WERI-Rb-1 (cell line): ENCODE results near the gene IRF9.
A peak's percentile ranks its signal among the peaks of the same experiment; 100 is the strongest.

Experiments used
- DNase-seq: peaks from one replicate; pipeline ENCODE4 v3.0.0-alpha.2; 2020
- H3K27ac ChIP-seq: fragments of 250-450 bp; sonication (Bioruptor Pico); 2 replicates; pipeline ENCODE4 v1.5.1; 2020; ENCODE audit warnings: mild to moderate bottlenecking, moderate library complexity
- H3K27me3 ChIP-seq: fragments of 250-450 bp; sonication (Bioruptor Pico); 2 replicates; pipeline ENCODE4 v1.5.1; 2021; ENCODE audit warnings: mild to moderate bottlenecking, low read depth, moderate library complexity; ENCODE audit not compliant: insufficient read depth, severe bottlenecking
- H3K36me3 ChIP-seq: fragments of 250-450 bp; sonication (Bioruptor Pico); 2 replicates; pipeline ENCODE4 v1.5.1; 2020; ENCODE audit warnings: mild to moderate bottlenecking, moderate library complexity
- H3K4me3 ChIP-seq: 2 replicates; pipeline ENCODE4 v1.5.1; 2011; ENCODE audit warnings: low read depth, mild to moderate bottlenecking, control low read depth, low read length
- H3K9me3 ChIP-seq: fragments of 250-450 bp; sonication (Bioruptor Pico); 2 replicates; pipeline ENCODE4 v1.5.1; 2021; ENCODE audit warnings: mild to moderate bottlenecking, moderate library complexity; ENCODE audit not compliant: severe bottlenecking
- CTCF ChIP-seq: IDR thresholded peaks from 2 replicates; pipeline ENCODE4 v1.5.1; 2011; ENCODE audit warnings: low read depth, mild to moderate bottlenecking, control low read depth, inconsistent platforms, low read length

Gene IRF9

GRCh38 chr14:24206260-24207103 is 45.4 kb downstream of the IRF9 start:
- peaks cover 8% of the 10 kb centered on the region for H3K9me3 ChIP-seq
- no peaks in the 10 kb centered on the region for H3K27me3 ChIP-seq
- DNase-seq = no peak
- TF ChIP-seq CTCF = no peak
- peaks cover 61% of the 10 kb centered on the region for H3K36me3 ChIP-seq
- H3K27ac ChIP-seq = no peak overlapping the region
- no peak overlapping the region for H3K4me3 ChIP-seq

DNA sequence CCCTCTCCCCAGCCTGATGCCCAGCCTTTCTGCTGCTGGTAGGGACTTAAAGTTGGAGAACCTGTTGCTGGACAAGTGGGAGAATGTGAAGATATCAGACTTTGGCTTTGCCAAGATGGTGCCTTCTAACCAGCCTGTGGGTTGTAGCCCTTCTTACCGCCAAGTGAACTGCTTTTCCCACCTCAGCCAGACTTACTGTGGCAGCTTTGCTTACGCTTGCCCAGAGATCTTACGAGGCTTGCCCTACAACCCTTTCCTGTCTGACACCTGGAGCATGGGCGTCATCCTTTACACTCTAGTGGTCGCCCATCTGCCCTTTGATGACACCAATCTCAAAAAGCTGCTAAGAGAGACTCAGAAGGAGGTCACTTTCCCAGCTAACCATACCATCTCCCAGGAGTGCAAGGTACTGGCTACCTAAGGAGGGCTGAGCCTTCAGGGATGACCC is 46.1 kb downstream of the IRF9 start:
- Histone ChIP-seq H3K9me3 (peaks cover 4% of the 10 kb centered on the region), H3K27me3 (no peaks in the 10 kb centered on the region), H3K36me3 (peaks cover 57% of the 10 kb centered on the region), H3K27ac (no peak overlapping the region), H3K4me3 (no peak overlapping the region)
- DNase-seq = no peak
- TF ChIP-seq CTCF = no peak

GRCh38 chr14:24207625-24208024 is 46.6 kb downstream of the IRF9 start:
- no peak for TF ChIP-seq CTCF
- Histone ChIP-seq H3K9me3 (peaks cover 2% of the 10 kb centered on the region), H3K36me3 (peaks cover 57% of the 10 kb centered on the region), H3K4me3 (no peak overlapping the region), H3K27me3 (no peaks in the 10 kb centered on the region), H3K27ac (no peak overlapping the region)
- DNase-seq = no peak

GRCh38 chr14:24211311-24211710 is 50.2 kb downstream of the IRF9 start:
- no peak for TF ChIP-seq CTCF
- no peak for DNase-seq
- no peak overlapping the region for H3K27ac ChIP-seq
- peaks cover 38% of the 10 kb centered on the region for H3K36me3 ChIP-seq
- H3K9me3 ChIP-seq = no peaks in the 10 kb centered on the region
- H3K4me3 ChIP-seq = no peak overlapping the region
- H3K27me3 ChIP-seq = no peaks in the 10 kb centered on the region

DNA sequence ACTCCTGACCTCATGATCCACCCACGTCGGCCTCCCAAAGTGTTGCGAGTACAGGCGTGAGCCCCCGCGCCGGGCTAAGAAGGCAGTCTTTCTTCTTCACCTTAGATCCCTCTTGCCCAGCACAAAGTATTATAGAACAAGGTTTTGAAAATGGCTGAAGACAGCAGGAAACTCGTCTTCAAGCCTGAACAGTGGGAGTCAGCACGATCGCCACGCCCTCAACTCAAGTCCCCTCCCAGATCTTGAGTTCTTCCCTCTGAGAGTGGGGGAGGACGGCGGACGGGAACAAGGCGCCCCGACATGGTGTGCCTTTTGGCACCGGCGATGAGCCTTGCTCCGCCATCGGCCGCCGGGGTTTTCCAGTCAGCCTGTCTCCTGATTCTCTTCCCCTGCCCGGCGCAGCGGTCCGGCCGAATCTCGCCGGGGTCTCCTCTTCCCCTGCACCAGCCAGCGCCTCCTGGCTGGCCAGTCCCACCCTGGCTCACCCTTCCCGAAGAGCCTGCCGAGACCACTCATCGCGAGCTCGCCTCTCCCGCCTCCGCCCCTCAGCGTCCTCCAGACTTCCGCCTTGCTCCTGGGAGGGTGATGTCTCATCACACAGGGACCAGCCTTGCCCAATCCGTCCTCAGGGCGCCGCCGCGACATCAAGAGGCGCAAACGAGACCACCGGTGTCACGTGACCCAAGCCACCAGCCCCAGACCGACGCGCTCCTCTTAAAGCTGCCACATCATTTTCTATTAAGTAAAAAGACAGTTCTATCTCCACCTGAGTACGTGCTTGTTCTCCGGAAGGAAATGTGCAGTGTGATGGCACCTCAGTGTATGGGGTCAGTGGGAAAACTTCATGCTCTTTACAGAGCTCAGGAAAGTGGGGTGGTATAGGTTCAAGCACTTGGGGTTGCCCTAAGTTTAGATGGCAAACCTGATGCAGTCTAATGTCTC is 52.1 kb downstream of the IRF9 start, which contains the start of gene CHMP4A:
TSS of gene CHMP4A (minus strand) at position 565 of the 942 bp plus-strand sequence. CDS start at position 516, 49 bp downstream.
- DNase-seq = peak; percentile 98
- 0 out of 2 replicates have a peak, but pooled peaks have one; percentile 24 for TF ChIP-seq CTCF
- H3K4me3 ChIP-seq = peak within 1 kb of the TSS; percentile 83
- no peaks in the 10 kb centered on the region for H3K27me3 ChIP-seq
- H3K36me3 ChIP-seq = peaks cover 20% of the 10 kb centered on the region
- H3K27ac ChIP-seq = peak within 1 kb of the TSS; percentile 92
- H3K9me3 ChIP-seq = no peaks in the 10 kb centered on the region
